HG03354 (cell line): Measurements from ENCODE around the gene NUP210L.

Source experiments
- ATAC-seq: cut with Tn5 transposase; IDR thresholded peaks from one replicate; pipeline ENCODE4 v1.9.1; 2021; ENCODE audit warnings: mild to moderate bottlenecking; ENCODE audit not compliant: unreplicated experiment, poor library complexity, severe bottlenecking

The NUP210L gene

GRCh38 chr1:153973071-153973470, 181.8 kb downstream of the NUP210L start:
- ATAC-seq, result no peak

DNA sequence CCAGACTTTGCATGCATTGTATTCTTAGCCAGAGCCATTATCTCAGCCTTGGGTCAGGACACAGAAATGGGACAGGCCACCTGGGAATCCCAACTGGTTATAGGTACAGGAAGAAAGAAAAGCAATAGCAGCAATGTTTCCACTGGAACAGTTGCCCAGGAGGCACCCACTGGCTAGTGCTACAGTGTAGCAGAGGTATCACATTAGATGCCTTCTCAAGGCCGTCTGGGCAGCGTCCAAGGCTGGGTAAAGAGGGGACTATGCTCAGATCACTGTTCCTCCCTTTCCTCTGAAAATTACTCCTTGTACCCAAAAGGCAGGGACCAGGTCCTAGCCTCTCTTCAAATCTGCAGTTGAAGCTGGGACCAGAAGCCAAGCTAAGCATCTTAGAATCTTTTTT, 184.5 kb downstream of the NUP210L start:
- no peak for ATAC-seq

DNA sequence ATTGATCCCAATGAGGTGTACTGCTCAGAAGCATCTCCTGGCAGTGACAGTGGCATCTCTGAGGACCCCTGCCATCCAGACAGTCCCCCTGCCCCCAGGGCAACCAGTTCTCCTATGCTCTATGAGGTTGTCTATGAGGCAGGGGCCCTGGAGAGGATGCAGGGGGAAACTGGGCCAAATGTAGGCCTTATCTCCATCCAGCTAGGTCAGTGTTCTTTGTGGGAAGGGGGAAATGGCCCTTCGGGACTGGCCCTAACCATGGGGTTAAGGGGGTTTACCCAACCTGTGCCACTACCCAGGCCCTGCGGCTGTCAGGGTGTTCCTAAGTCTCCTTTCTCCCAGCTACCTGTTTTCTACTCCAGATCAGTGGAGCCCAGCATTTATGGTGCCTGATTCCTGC, 185.9 kb downstream of the NUP210L start:
- no peak for ATAC-seq

DNA sequence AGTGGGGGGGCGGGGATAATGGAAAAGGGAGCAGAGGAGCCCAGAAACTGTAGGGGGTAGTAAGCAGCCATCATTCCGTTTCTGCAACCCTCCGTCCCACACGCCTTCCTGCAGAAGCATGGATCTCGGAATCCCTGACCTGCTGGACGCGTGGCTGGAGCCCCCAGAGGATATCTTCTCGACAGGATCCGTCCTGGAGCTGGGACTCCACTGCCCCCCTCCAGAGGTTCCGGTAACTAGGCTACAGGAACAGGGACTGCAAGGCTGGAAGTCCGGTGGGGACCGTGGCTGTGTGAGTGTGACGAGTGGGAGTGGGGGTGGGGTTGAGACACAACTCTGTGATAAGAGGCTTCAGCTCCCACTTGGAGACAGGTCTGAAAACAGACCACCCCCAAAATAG, 186.5 kb downstream of the NUP210L start:
- ATAC-seq, result no peak

DNA sequence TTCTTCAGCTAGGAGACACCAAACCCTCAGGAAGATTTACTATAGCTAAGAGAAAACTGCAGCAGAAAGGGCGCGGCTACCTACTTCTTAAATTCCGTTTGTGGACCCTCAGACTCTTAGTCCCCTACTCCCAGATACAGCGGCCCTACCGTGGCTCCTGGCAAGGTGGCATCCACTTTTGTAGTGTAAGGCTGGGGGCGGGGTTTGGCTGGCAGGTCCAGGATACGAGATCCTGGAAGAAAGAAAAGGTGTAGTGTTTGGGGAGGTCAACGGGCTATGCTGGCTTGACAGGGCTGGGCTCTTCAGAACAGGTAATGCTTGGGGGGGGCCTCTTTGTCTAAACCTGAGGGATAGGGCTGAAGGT, 186.9 kb downstream of the NUP210L start:
- ATAC-seq, result no peak

DNA sequence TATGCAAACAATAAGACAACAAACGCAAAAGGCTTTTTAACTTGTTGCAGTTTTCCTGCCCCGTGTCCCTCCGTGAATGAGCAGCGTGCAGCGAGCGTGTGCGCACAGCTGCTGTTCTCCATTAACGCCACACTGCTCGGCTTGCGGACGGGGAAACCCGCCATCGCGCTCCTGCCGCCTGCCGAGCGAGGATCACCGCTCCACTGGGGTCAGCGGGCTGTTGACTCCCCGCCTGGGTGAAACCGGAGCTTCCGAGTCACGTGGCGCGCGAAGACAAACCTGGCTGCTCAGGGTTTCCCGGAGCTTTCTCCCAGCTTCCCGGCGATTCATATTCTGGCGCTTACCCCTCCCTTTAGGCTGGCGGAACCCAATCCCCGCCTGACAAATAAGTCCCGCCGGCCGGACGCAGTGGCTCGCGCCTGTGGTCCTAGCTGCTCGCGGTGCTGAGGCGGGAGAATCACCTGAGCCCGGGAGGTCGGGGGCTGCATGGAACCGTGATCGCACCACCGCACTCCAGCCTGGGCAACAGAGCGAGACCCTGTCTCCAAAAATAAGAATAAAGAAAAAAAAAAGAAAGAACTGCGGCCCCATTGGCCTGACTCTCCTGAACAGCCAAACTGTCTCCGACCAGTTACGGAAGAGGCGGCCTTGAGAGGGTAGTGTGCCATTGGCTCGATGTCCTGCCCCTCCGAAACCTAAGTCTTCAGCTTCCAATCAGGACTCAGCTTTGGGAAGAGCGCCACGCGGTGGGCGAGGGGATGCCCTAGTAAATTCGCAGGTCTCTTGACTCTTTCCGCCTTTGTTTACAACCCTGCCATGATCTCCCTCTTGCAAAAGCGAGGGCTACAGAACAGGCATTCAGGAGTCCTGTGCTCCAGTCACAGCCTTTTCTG, 187.5 kb downstream of the NUP210L start, which contains the start of gene CREB3L4:
Gene CREB3L4, plus strand, starts transcription at position 796 of the 893 bp plus-strand sequence. CDS start 624 bp downstream, outside the sequence.
- peak; percentile 82 for ATAC-seq

GRCh38 chr1:153963850-153964331, 191.0 kb downstream of the NUP210L start:
- no peak for ATAC-seq

- ATAC-seq, result peak; percentile 45
Measured at GRCh38 chr1:153963030-153963849, 191.6 kb downstream of the NUP210L start, which contains the start of gene SLC39A1. Gene SLC39A1, minus strand, starts transcription at chr1:153963537. Its CDS starts 822 bp downstream, at chr1:153962715.

DNA sequence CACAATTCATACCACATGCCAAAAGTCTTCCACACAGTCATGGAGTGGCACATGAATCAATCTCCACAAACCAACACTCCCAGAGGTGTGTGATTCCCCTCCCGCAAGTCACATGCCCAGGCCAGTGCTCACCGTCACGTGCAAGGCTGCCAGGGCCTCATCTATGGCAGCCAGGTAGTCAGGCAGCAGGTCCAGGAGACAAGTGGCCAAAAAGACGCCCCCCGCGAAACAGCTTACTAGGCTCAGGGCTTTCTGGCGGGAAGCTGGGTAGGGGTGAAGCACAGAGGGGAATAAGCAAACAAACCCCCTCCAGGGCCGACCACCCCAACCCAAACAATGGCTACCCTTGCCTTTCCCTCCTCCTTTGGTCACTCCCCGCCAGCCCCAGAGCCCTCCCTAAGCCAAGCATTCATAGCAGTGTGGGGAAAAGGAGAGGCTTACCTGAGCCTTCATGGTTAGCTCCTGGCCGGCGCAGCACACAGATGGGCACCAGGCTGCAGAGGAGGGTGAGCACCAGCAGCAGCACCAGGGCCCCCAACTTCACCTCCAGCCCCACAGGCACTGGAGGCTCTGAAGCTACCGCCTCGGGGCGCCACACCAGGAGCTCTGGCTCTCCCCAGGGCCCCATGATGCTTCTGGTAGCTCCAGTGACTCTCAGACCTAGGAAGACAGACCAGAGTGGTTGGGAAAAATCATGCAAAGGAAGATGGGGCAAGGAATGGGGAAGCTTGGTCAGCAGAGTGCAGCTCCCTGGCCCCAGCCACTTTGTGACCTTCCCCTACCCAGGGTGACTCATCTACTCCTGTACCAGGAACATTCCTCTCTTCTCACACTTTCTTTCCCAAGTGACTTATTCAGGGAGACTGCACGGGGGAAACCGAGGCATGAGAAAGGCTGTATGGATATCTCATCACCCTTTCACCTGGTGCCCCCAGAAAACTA, 192.5 kb downstream of the NUP210L start:
- no peak for ATAC-seq

DNA sequence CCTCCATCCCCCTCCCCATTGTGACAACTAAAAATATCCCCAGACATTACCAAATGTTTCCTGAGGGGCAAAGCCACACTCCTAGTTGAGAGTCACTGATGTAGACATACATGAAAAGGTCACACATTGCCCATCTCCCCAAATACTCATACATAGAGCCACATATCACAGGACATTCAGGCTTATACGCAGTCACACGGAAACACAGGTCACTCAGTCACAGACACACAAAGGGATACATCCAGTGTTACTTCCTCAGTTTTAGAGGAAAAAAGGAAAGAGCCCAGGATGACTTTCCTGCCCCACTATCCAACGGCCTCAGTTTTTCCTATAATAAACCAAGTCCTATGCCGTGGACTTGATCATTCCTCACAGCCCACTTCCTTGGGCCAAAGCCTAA, 193.5 kb downstream of the NUP210L start:
- ATAC-seq, result no peak

GRCh38 chr1:153960206-153960605, 194.7 kb downstream of the NUP210L start:
- no peak for ATAC-seq

DNA sequence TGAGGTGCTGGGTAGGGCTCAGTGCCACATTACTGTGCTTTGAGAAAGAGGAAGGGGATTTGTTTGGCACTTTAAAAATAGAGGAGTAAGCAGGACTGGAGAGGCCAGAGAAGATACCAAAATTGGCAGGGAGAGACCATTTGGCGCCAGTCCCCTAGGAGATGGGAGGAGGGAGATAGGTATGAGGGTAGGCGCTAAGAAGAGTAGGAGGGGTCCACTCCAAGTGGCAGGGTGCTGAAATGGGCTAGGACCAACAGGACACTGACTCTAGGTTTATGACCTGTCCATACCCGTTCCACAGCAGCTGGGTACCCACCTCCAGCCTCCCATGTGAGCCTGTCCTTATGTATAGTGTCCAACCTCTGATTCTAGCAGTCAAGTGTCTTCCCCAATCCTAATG, 195.4 kb downstream of the NUP210L start:
- ATAC-seq, result no peak

- no peak for ATAC-seq
Measured at GRCh38 chr1:153958961-153959260, 196.0 kb downstream of the NUP210L start.

DNA sequence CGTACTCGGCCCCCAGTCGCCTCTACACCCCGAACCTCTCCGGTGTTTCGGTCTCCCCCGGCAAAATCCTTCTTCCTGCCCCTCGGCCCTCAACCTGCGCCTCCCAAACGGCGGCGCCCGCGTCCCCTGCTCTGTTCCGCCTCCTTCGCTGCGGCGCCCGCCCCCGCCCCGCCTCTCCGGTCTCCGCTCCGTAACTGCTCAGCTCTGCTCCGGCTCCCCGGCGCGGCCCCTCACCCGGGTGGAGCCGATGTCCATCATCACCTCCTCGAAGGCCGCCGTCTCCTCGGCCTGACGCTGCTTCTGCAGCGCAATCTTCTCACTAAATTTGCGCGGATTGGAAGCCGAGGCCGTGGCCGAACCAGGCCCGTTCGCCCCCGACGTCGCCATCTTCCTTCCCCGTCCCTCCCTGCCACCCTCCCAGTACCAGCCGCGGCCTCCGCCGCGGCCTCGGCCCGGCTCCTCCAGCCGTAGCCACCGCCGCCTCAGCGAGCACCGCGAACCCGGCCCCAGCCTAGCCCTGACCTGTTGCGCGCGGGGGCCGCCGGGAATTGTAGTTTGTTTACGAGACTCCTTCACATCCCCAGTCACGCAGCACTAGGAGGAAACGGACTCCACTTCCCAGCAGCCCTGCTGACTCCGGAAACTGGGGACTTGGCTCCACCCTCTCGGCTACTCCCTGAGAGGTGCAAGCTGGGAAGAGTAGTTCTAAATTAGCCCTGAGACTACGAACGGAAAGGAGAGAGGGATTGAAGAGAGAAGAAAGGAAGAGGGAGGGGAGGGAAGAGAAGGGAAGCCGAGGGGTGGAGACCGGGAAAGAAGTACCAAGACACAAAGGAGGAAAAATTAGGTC, 196.5 kb downstream of the NUP210L start, which contains the start of gene CRTC2:
Gene CRTC2, minus strand, starts transcription at position 502 of the 850 bp plus-strand sequence. Its CDS starts 115 bp downstream, at position 387.
- peak; percentile 80 for ATAC-seq

- ATAC-seq, result peak; percentile 23
Measured at GRCh38 chr1:153957744-153958110, 197.1 kb downstream of the NUP210L start.

GRCh38 chr1:153956997-153957715, 197.7 kb downstream of the NUP210L start:
- no peak for ATAC-seq

GRCh38 chr1:153954826-153955225, 200.0 kb downstream of the NUP210L start:
- ATAC-seq, result no peak

DNA sequence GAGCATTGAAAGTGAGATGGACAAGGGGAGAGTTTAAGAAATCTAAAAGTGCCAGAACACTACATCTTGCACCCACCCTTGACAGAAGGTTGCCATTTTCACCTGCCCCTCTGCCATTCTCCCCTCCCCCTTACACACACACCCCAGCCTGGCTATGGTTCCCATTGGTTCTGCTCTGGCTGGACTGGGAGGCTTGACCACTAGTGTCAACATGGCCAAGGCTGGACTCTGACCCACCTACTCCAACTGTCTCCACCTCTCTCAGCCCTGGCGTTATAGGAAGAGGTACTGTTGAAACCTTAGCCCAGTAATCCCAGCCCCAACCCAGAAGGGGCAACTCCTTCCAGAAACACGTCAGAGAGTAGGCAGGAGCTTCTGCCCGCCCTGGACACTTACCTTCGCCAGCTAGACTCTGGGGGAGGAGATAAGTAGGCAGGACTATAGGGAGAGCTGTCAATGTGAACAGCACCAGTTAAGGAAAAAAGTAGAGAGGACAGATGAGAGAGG, 201.0 kb downstream of the NUP210L start:
- no peak for ATAC-seq
